IMR-90 (cell line): ENCODE measurements around the gene KRTAP6-3. TPM values are rescaled to one million over a fixed set of nuclear protein-coding genes. Genes with fewer than 3 reads are reported as not detected.

Source experiments
- ATAC-seq: fragments of 200-7000 bp; cut with Tn5 transposase; 2 replicates; pipeline ENCODE4 v1.9.1; 2020; ENCODE audit warnings: low read depth, mild to moderate bottlenecking, moderate library complexity
- BruUV-seq: library from RNA; stranded (reverse); fragments of 400-500 nt; replicated peaks from 2 replicates; lab custom pipeline; 2021; lab: Mats Ljungman, UMichigan
- CTCF ChIA-PET: fragments of 300-600 bp; formaldehyde crosslinking; extraction: SDS; loops from one replicate; lab custom pipeline; 2021; ENCODE audit warnings: antibody characterized with exemption; lab: Yijun Ruan, JAX
- POLR2A ChIA-PET: fragments of 300-600 bp; sonication (Branson Sonifier 250); formaldehyde crosslinking; loops from one replicate; lab custom pipeline; 2022; ENCODE audit warnings: antibody characterized with exemption; ENCODE audit not compliant: unreplicated experiment; lab: Charles Lee
- DNase-seq: peaks from one replicate; pipeline ENCODE4 v3.0.0; 2013
- H2AFZ ChIP-seq: replicated peaks from 2 replicates; pipeline ENCODE3; 2013; ENCODE audit warnings: low read length, mild to moderate bottlenecking; ENCODE audit not compliant: poor library complexity
- H2AK5ac ChIP-seq: 2 replicates; pipeline ENCODE4 v1.6.1; 2013; ENCODE audit warnings: low read depth, low read length, inconsistent platforms
- H2AK9ac ChIP-seq: replicated peaks from 2 replicates; pipeline ENCODE3; 2013; ENCODE audit warnings: mild to moderate bottlenecking, low read depth, low read length, moderate library complexity; ENCODE audit not compliant: poor library complexity
- H2BK120ac ChIP-seq: 2 replicates; pipeline ENCODE4 v1.6.1; 2013; ENCODE audit warnings: low read depth, low read length, inconsistent platforms
- H2BK15ac ChIP-seq: 3 replicates; pipeline ENCODE4 v1.6.1; 2013; ENCODE audit warnings: low read depth, low read length, inconsistent platforms
- H2BK20ac ChIP-seq: 2 replicates; pipeline ENCODE4 v1.6.1; 2013; ENCODE audit warnings: low read depth, mild to moderate bottlenecking, inconsistent platforms, low read length, moderate library complexity
- H2BK5ac ChIP-seq: 2 replicates; pipeline ENCODE4 v1.6.1; 2013; ENCODE audit warnings: mild to moderate bottlenecking, low read depth, low read length, inconsistent platforms; ENCODE audit not compliant: poor library complexity, severe bottlenecking
- H3K14ac ChIP-seq: replicated peaks from 2 replicates; pipeline ENCODE4 v1.6.1; 2013; ENCODE audit warnings: low read depth, low read length, inconsistent platforms
- H3K18ac ChIP-seq: 2 replicates; pipeline ENCODE4 v1.6.1; 2013; ENCODE audit warnings: low read depth, low read length, control low read depth
- H3K23ac ChIP-seq: 2 replicates; pipeline ENCODE4 v1.6.1; 2013; ENCODE audit warnings: low read depth, low read length, inconsistent platforms
- H3K27ac ChIP-seq: 2 replicates; pipeline ENCODE4 v1.5.1; 2013; ENCODE audit warnings: mild to moderate bottlenecking, control low read depth, low read length; ENCODE audit not compliant: insufficient read depth
- H3K27me3 ChIP-seq: 2 replicates; pipeline ENCODE4 v1.6.1; 2013; ENCODE audit warnings: low read length; ENCODE audit not compliant: control insufficient read depth, insufficient read depth
- H3K36me3 ChIP-seq: 2 replicates; pipeline ENCODE4 v1.6.1; 2013; ENCODE audit warnings: low read length, mixed read lengths; ENCODE audit not compliant: control insufficient read depth, insufficient read depth
- H3K4ac ChIP-seq: 2 replicates; pipeline ENCODE4 v1.6.1; 2013; ENCODE audit warnings: low read depth, low read length, inconsistent platforms
- H3K4me1 ChIP-seq: 2 replicates; pipeline ENCODE4 v1.6.1; 2013; ENCODE audit warnings: low read length, mixed read lengths; ENCODE audit not compliant: control insufficient read depth, insufficient read depth
- H3K4me2 ChIP-seq: 2 replicates; pipeline ENCODE4 v1.6.1; 2013; ENCODE audit warnings: low read depth, mild to moderate bottlenecking, control low read depth, low read length, moderate library complexity
- H3K4me3 ChIP-seq: 2 replicates; pipeline ENCODE4 v1.5.1; 2013; ENCODE audit warnings: low read depth, mild to moderate bottlenecking, control low read depth, low read length, moderate library complexity; ENCODE audit not compliant: insufficient read depth
- H3K56ac ChIP-seq: 2 replicates; pipeline ENCODE4 v1.6.1; 2013; ENCODE audit warnings: low read length, inconsistent platforms; ENCODE audit not compliant: insufficient read depth; ENCODE audit errors: extremely low read depth
- H3K79me1 ChIP-seq, 2 experiments: 2 replicates each; pipeline ENCODE4 v1.6.1; 2013; ENCODE audit warnings: low read length in 2 of 2, inconsistent platforms in 1 of 2, low read depth in 1 of 2
- H3K9ac ChIP-seq: 2 replicates; pipeline ENCODE4 v1.6.1; 2013; ENCODE audit warnings: low read depth, low read length, control low read depth
- H3K9me1 ChIP-seq: 2 replicates; pipeline ENCODE4 v1.6.1; 2013; ENCODE audit warnings: low read length, inconsistent platforms; ENCODE audit not compliant: insufficient read depth
- H3K9me3 ChIP-seq: 2 replicates; pipeline ENCODE4 v1.6.1; 2013; ENCODE audit warnings: low read length; ENCODE audit not compliant: control insufficient read depth, insufficient read depth
- H4K20me1 ChIP-seq: 2 replicates; pipeline ENCODE4 v1.6.1; 2013; ENCODE audit warnings: low read length, inconsistent platforms; ENCODE audit not compliant: insufficient read depth
- H4K5ac ChIP-seq: 2 replicates; pipeline ENCODE4 v1.6.1; 2013; ENCODE audit warnings: mild to moderate bottlenecking, low read depth, low read length, control low read depth
- H4K8ac ChIP-seq, 2 experiments: 2 replicates each; pipeline ENCODE4 v1.6.1; 2013; ENCODE audit warnings: low read depth in 2 of 2, low read length in 2 of 2, control low read depth in 1 of 2, inconsistent platforms in 1 of 2
- H4K91ac ChIP-seq: 2 replicates; pipeline ENCODE4 v1.6.1; 2013; ENCODE audit warnings: low read depth, low read length, inconsistent platforms; ENCODE audit not compliant: insufficient read depth
- BHLHE40 ChIP-seq: fragments of 150-350 bp; IDR thresholded peaks from 2 replicates; pipeline ENCODE4 v1.6.1; 2016; ENCODE audit warnings: mild to moderate bottlenecking, low read depth, low read length
- CEBPB ChIP-seq: IDR thresholded peaks from 2 replicates; pipeline ENCODE4 v1.6.1; 2012; ENCODE audit warnings: low read depth, low read length, improper control_type of control experiment
- CHD1 ChIP-seq: IDR thresholded peaks from 2 replicates; pipeline ENCODE4 v1.6.1; 2012; ENCODE audit warnings: low read depth, low read length, improper control_type of control experiment
- CTCF ChIP-seq: conservative IDR thresholded peaks from 2 replicates; pipeline ENCODE4 v1.5.1; 2012; ENCODE audit warnings: mild to moderate bottlenecking, low read depth, low read length, improper control_type of control experiment
- ELK1 ChIP-seq: fragments of 150-350 bp; IDR thresholded peaks from 2 replicates; pipeline ENCODE4 v1.6.1; 2016; ENCODE audit warnings: low read depth, mild to moderate bottlenecking, low read length, moderate library complexity, borderline replicate concordance
- FOS ChIP-seq: fragments of 150-350 bp; IDR thresholded peaks from 2 replicates; pipeline ENCODE4 v1.6.1; 2016; ENCODE audit warnings: low read depth, low read length
- MAFK ChIP-seq: IDR thresholded peaks from 2 replicates; pipeline ENCODE4 v1.6.1; 2012; ENCODE audit warnings: low read depth, low read length, improper control_type of control experiment
- MAZ ChIP-seq: IDR thresholded peaks from 2 replicates; pipeline ENCODE4 v1.6.1; 2012; ENCODE audit warnings: low read depth, mild to moderate bottlenecking, low read length, improper control_type of control experiment, moderate library complexity, borderline replicate concordance
- MXI1 ChIP-seq: IDR thresholded peaks from 2 replicates; pipeline ENCODE4 v1.6.1; 2012; ENCODE audit warnings: low read depth, mild to moderate bottlenecking, low read length, moderate library complexity, borderline replicate concordance
- NFE2L2 ChIP-seq: fragments of 150-350 bp; IDR thresholded peaks from 2 replicates; pipeline ENCODE4 v1.6.1; 2016; ENCODE audit warnings: low read depth, mild to moderate bottlenecking, low read length
- POLR2A ChIP-seq: IDR thresholded peaks from 2 replicates; pipeline ENCODE4 v1.6.1; 2012; ENCODE audit warnings: mild to moderate bottlenecking, low read depth, low read length
- RAD21 ChIP-seq: IDR thresholded peaks from 2 replicates; pipeline ENCODE4 v1.6.1; 2012; ENCODE audit warnings: low read length, improper control_type of control experiment
- RCOR1 ChIP-seq: IDR thresholded peaks from 2 replicates; pipeline ENCODE4 v1.6.1; 2012; ENCODE audit warnings: mild to moderate bottlenecking, low read length, improper control_type of control experiment; ENCODE audit not compliant: insufficient replicate concordance
- RFX5 ChIP-seq: IDR thresholded peaks from 2 replicates; pipeline ENCODE4 v1.8.0; 2012; ENCODE audit warnings: low read depth, mild to moderate bottlenecking, low read length, moderate library complexity
- SMC3 ChIP-seq: fragments of 150-350 bp; IDR thresholded peaks from 2 replicates; pipeline ENCODE4 v1.6.1; 2016; ENCODE audit warnings: low read depth, mild to moderate bottlenecking, antibody characterized with exemption, low read length, moderate library complexity
- WGBS, 2 experiments: methylation state at CpG; one replicate each; pipeline versions ENCODE4 v1.1.5 to v1.1.7; 2013; ENCODE audit warnings: missing lambda C conversion rate in 2 of 2; ENCODE audit not compliant: insufficient read length in 1 of 2; ENCODE audit errors: extremely low coverage in 2 of 2; 5-methylcytosine and 5-hydroxymethylcytosine counted together
- dilution Hi-C: fragments of 300-500 bp; cut with HindIII; formaldehyde crosslinking; loops from one replicate; pipeline ENCODE4 v1.14.3; 2018; ENCODE audit warnings: low sequenced_read_pairs; ENCODE audit not compliant: unreplicated experiment
- in situ Hi-C: fragments of 300-500 bp; cut with MboI; formaldehyde crosslinking; loops from 3 replicates; pipeline ENCODE4 v1.14.3; 2019; ENCODE audit warnings: low sequenced_read_pairs, inconsistent platforms, mixed read lengths
- intact Hi-C: fragments of 100-400 bp; cut with micrococcal nuclease; formaldehyde crosslinking; loops from 2 replicates; pipeline ENCODE4 v1.10.0; 2022
- polyA plus RNA-seq, 3 experiments: library from polyadenylated mRNA; depleted of rRNA; stranded (reverse); fragments of >200 nt; gene quantifications; 2 replicates each; pipeline ENCODE4 v1.2.3, GENCODE V29; 2012; ENCODE audit warnings: low replicate concordance in 1 of 3
- total RNA-seq: library from RNA; depleted of rRNA; stranded (reverse); fragments of >200 nt; gene quantifications from 2 replicates; pipeline ENCODE4 v1.2.3, GENCODE V29; 2012
- TF ChIP-seq, protein P1 (sequence below): fragments of 150-350 bp; IDR thresholded peaks from 2 replicates; pipeline ENCODE4 v1.6.1; 2017; ENCODE audit warnings: mild to moderate bottlenecking, antibody characterized with exemption, low read length, low read depth

KRTAP6-3 gene
- total and polyA plus RNA-seq, 2 of the 4 experiments (the other 2 are of a cell fraction), result not detected

DNA sequence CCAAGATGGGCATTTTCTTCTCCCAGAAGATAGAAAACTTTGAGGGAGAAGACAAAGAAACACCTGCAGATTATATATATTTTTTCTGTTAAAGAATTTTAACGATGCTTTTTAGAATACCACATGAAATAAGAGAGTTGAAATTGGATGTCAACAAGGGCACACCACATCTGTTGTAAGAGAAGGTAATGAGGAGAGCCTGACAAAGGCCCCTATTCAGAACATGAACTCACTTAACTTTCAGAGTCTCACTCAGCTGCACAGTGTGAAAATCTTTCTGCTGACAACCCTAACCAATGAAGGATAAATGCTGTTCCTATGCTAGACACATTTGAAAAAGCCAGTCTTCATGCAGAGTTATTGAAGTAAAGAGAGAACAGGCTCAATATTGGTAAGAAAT is 9.4 kb upstream of the KRTAP6-3 start:
- in situ Hi-C loops (no loop called here), dilution Hi-C loops (no loop called here), intact Hi-C loops (no loop called here)
- POLR2A ChIA-PET, result no interaction called here
- H3K18ac ChIP-seq, result no peak overlapping the region
- no peaks in the 10 kb centered on the region for H3K9me1 ChIP-seq
- H2AK9ac ChIP-seq, result no peak overlapping the region
- no CpG with 5 or more reads among the region's 1 CpG for WGBS, 2 experiments
- no peak overlapping the region for H3K23ac ChIP-seq
- no peak overlapping the region for H3K56ac ChIP-seq
- DNase-seq, result no peak
- no peak overlapping the region for H2BK15ac ChIP-seq
- no peak overlapping the region for H3K4me3 ChIP-seq
- peaks cover 6% of the 10 kb centered on the region for H3K9me3 ChIP-seq
- ATAC-seq, result no peak
- no peak overlapping the region for H3K9ac ChIP-seq
- H2BK20ac ChIP-seq, result no peak overlapping the region
- H3K36me3 ChIP-seq, result no peaks in the 10 kb centered on the region
- H3K4me2 ChIP-seq, result no peak overlapping the region
- no peak overlapping the region for H4K91ac ChIP-seq
- H2AFZ ChIP-seq, result no peak overlapping the region
- no peak overlapping the region for H3K4ac ChIP-seq
- TF ChIP-seq MAZ (no peak), RFX5 (no peak), RAD21 (no peak), CTCF (no peak), POLR2A (no peak), SMC3 (no peak), NFE2L2 (no peak), CHD1 (no peak), ELK1 (no peak), FOS (no peak), BHLHE40 (no peak), CEBPB (no peak), RCOR1 (no peak), MXI1 (no peak), MAFK (no peak)
- TF ChIP-seq, protein P1, sequence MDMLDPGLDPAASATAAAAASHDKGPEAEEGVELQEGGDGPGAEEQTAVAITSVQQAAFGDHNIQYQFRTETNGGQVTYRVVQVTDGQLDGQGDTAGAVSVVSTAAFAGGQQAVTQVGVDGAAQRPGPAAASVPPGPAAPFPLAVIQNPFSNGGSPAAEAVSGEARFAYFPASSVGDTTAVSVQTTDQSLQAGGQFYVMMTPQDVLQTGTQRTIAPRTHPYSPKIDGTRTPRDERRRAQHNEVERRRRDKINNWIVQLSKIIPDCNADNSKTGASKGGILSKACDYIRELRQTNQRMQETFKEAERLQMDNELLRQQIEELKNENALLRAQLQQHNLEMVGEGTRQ, result no peak
- no peak overlapping the region for H2BK5ac ChIP-seq
- no peak overlapping the region for H4K8ac ChIP-seq
- no peaks in the 10 kb centered on the region for H4K20me1 ChIP-seq
- CTCF ChIA-PET, result no interaction called here
- no TSS peak for BruUV-seq
- H2BK120ac ChIP-seq, result no peak overlapping the region
- H4K5ac ChIP-seq, result no peak overlapping the region
- H3K27me3 ChIP-seq, result no peaks in the 10 kb centered on the region
- no peak overlapping the region for H3K14ac ChIP-seq
- no peaks in the 10 kb centered on the region for H3K79me1 ChIP-seq
- H2AK5ac ChIP-seq, result no peak overlapping the region
- no peak overlapping the region for H3K27ac ChIP-seq
- no peaks in the 10 kb centered on the region for H3K4me1 ChIP-seq
